NT2/D1 (cell line): ENCODE measurements around the gene ZAR1L.

Experiments
- SUZ12 ChIP-seq: IDR thresholded peaks from 2 replicates; pipeline ENCODE4 v1.6.1; 2011; ENCODE audit not compliant: insufficient read length, insufficient read depth; ENCODE audit errors: extremely low read depth
- YY1 ChIP-seq: IDR thresholded peaks from 2 replicates; pipeline ENCODE4 v1.6.1; 2011; ENCODE audit not compliant: insufficient read length, insufficient read depth
- ZNF274 ChIP-seq: IDR thresholded peaks from 2 replicates; pipeline ENCODE4 v1.6.1; 2011; ENCODE audit warnings: mild to moderate bottlenecking, low read depth, low read length

GRCh38 chr13:32285633-32285965 is 29.6 kb downstream of the ZAR1L start:
- TF ChIP-seq ZNF274 (no peak), SUZ12 (no peak), YY1 (no peak)
